ENCODE results near the gene TIGD3. TPM values are rescaled to one million over a fixed set of nuclear protein-coding genes. Genes with fewer than 3 reads are reported as not detected.

TIGD3 gene
- total and polyA plus RNA-seq, 2 experiments from 2014 or later: 0.88 to 1.7 TPM

- Histone ChIP-seq H3K27me3 (no peaks in the 10 kb centered on the region), H3K9me3 (ENCODE audit: low read depth) (no peaks in the 10 kb centered on the region), H3K36me3 (no peaks in the 10 kb centered on the region), H3K4me3 (no peak overlapping the region), H3K4me1 (ENCODE audit: low read depth) (peaks cover 11% of the 10 kb centered on the region), H3K27ac (no peak overlapping the region)
- no peak for DNase-seq (ENCODE audit: low read depth in 1 of 2, low spot score in 1 of 2)
- no peak for TF ChIP-seq CTCF (IDR thresholded peaks at IDR 0.05; ENCODE audit: low read depth, low read length)
Measured at GRCh38 chr11:65362966-65363365, 8.4 kb downstream of the TIGD3 start.

GRCh38 chr11:65363770-65364169 lies 9.2 kb downstream of the TIGD3 start:
- Histone ChIP-seq H3K4me3 (no peak overlapping the region), H3K36me3 (no peaks in the 10 kb centered on the region), H3K27ac (no peak overlapping the region), H3K4me1 (ENCODE audit: low read depth) (peaks cover 8% of the 10 kb centered on the region), H3K9me3 (ENCODE audit: low read depth) (no peaks in the 10 kb centered on the region), H3K27me3 (no peaks in the 10 kb centered on the region)
- DNase-seq (ENCODE audit: low read depth in 1 of 2, low spot score in 1 of 2): peak in 1 of 2 donors; percentile 52
- no peak for TF ChIP-seq CTCF (IDR thresholded peaks at IDR 0.05; ENCODE audit: low read depth, low read length)

GRCh38 chr11:65366340-65366773 lies 11.8 kb downstream of the TIGD3 start:
- no peaks in the 10 kb centered on the region for H3K36me3 ChIP-seq
- no peaks in the 10 kb centered on the region for H3K9me3 ChIP-seq (ENCODE audit: low read depth)
- H3K4me3 ChIP-seq: no peak overlapping the region
- H3K4me1 ChIP-seq (ENCODE audit: low read depth): peaks cover 13% of the 10 kb centered on the region
- peak; percentile 72 for TF ChIP-seq CTCF (IDR thresholded peaks at IDR 0.05; ENCODE audit: low read depth, low read length)
- H3K27ac ChIP-seq: peak overlapping the region; percentile 65
- H3K27me3 ChIP-seq: no peaks in the 10 kb centered on the region
- DNase-seq (ENCODE audit: low read depth in 1 of 2, low spot score in 1 of 2): peak; percentile 83 to 91

GRCh38 chr11:65370659-65371049 lies 16.1 kb downstream of the TIGD3 start:
- H3K4me1 ChIP-seq (ENCODE audit: low read depth): peaks cover 13% of the 10 kb centered on the region
- H3K36me3 ChIP-seq: no peaks in the 10 kb centered on the region
- TF ChIP-seq CTCF (IDR thresholded peaks at IDR 0.05; ENCODE audit: low read depth, low read length): no peak
- H3K27me3 ChIP-seq: no peaks in the 10 kb centered on the region
- peak overlapping the region; percentile 97 for H3K27ac ChIP-seq
- no peak for DNase-seq (ENCODE audit: low read depth in 1 of 2, low spot score in 1 of 2)
- H3K4me3 ChIP-seq: no peak overlapping the region
- no peaks in the 10 kb centered on the region for H3K9me3 ChIP-seq (ENCODE audit: low read depth)

GRCh38 chr11:65373839-65374580 lies 19.5 kb downstream of the TIGD3 start:
- TF ChIP-seq CTCF (IDR thresholded peaks at IDR 0.05; ENCODE audit: low read depth, low read length): no peak
- Histone ChIP-seq H3K4me1 (ENCODE audit: low read depth) (peaks cover 5% of the 10 kb centered on the region), H3K27me3 (no peaks in the 10 kb centered on the region), H3K27ac (no peak overlapping the region), H3K9me3 (ENCODE audit: low read depth) (no peaks in the 10 kb centered on the region), H3K4me3 (no peak overlapping the region), H3K36me3 (no peaks in the 10 kb centered on the region)
- no peak for DNase-seq (ENCODE audit: low read depth in 1 of 2, low spot score in 1 of 2)

Data from cardiac muscle cell (in vitro differentiated cells and primary cell).